HepG2 (cell line): ENCODE measurements around the gene C5orf52. TPM values are rescaled to one million over a fixed set of nuclear protein-coding genes. Genes with fewer than 3 reads are reported as not detected.
"Not testable (repeated sequence)": the region's sequence is repeated elsewhere in the genome, so short reads cannot be mapped to it uniquely, and the experiment has no call there.

Experiments
- ATAC-seq: fragments of 200-7000 bp; cut with Tn5 transposase; 3 replicates; pipeline ENCODE4 v1.9.1; 2020; ENCODE audit warnings: mild to moderate bottlenecking, moderate library complexity
- BruUV-seq: library from RNA; stranded (reverse); fragments of 400-500 nt; replicated peaks from 2 replicates; lab custom pipeline; 2021; lab: Mats Ljungman, UMichigan
- CTCF ChIA-PET: fragments of 300-600 bp; formaldehyde crosslinking; extraction: SDS; loops from one replicate; lab custom pipeline; 2021; ENCODE audit warnings: low total read pairs, inconsistent platforms, low intra/inter-chr PET ratio; lab: Yijun Ruan, JAX
- POLR2A ChIA-PET: fragments of 350-600 bp; sonication (Branson Sonifier 250); formaldehyde crosslinking; loops from one replicate; lab custom pipeline; 2020; ENCODE audit warnings: antibody characterized with exemption, inconsistent platforms; lab: Yijun Ruan, JAX
- DNase-seq: peaks from one replicate; pipeline ENCODE4 v3.0.0-alpha.2; 2015; ENCODE audit warnings: low spot score
- FAIRE-seq: peaks from 3 replicates; lab custom pipeline; 2011; peaks lifted over from hg19 to GRCh38; lab: Jason Lieb, UNC
- H2AFZ ChIP-seq: one replicate; pipeline ENCODE4 v1.6.1; 2011; ENCODE audit warnings: low read length, inconsistent platforms
- H3K27ac ChIP-seq: fragments of 300-600 bp; 3 replicates; pipeline ENCODE4 v1.8.0; 2011; ENCODE audit warnings: mixed run types, mild to moderate bottlenecking, mixed read lengths, low read length, inconsistent platforms; ENCODE audit not compliant: insufficient read depth; ENCODE audit errors: extremely low read length
- H3K27me3 ChIP-seq, 2 experiments: fragments of 200-600 bp in 1 of 2; 2 replicates in 1 of 2; 3 replicates in 1 of 2; pipeline versions ENCODE4 v1.6.0 to v1.8.0; 2011; ENCODE audit warnings: low read length in 2 of 2, mild to moderate bottlenecking in 2 of 2, moderate library complexity in 2 of 2, inconsistent platforms in 1 of 2; ENCODE audit not compliant: insufficient read depth in 2 of 2, control insufficient read depth in 1 of 2
- H3K36me3 ChIP-seq, 2 experiments: fragments of 200-600 bp in 1 of 2; replicated peaks in 1 of 2; 2 replicates in 1 of 2; 3 replicates in 1 of 2; pipeline versions ENCODE4 v1.5.1 to v1.8.0; 2011; ENCODE audit warnings: low read length in 2 of 2, inconsistent platforms in 1 of 2; ENCODE audit not compliant: insufficient read depth in 2 of 2, control insufficient read depth in 1 of 2
- H3K4me1 ChIP-seq: 2 replicates; pipeline ENCODE4 v1.5.1; 2012; ENCODE audit warnings: low read length, inconsistent platforms; ENCODE audit not compliant: insufficient read depth
- H3K4me2 ChIP-seq: 2 replicates; pipeline ENCODE4 v1.6.0; 2011; ENCODE audit warnings: low read depth, low read length, inconsistent platforms
- H3K4me3 ChIP-seq, 3 experiments: fragments of 200-600 bp in 1 of 3; sonication (generic), shearing (Covaris generic) in 1 of 3; replicated peaks in 1 of 3; 2 replicates each; pipeline ENCODE4 v1.5.1; 2011 to 2016; ENCODE audit warnings: low read length in 3 of 3, inconsistent platforms in 2 of 3, low read depth in 2 of 3, mild to moderate bottlenecking in 2 of 3, control low read depth in 1 of 3, mixed read lengths in 1 of 3; ENCODE audit not compliant: insufficient read depth in 1 of 3
- H3K79me2 ChIP-seq: one replicate; pipeline ENCODE4 v1.6.1; 2011; ENCODE audit warnings: low read length, inconsistent platforms; ENCODE audit not compliant: insufficient read depth
- H3K9ac ChIP-seq: 2 replicates; pipeline ENCODE4 v1.6.0; 2011; ENCODE audit warnings: mild to moderate bottlenecking, low read depth, low read length, inconsistent platforms; ENCODE audit not compliant: insufficient read depth
- H3K9me3 ChIP-seq: 2 replicates; pipeline ENCODE4 v1.5.1; 2012; ENCODE audit warnings: mild to moderate bottlenecking, low read length
- H4K20me1 ChIP-seq: 2 replicates; pipeline ENCODE4 v1.6.0; 2011; ENCODE audit warnings: inconsistent platforms, mild to moderate bottlenecking, low read length, moderate library complexity; ENCODE audit not compliant: insufficient read depth
- ARNT ChIP-seq: fragments of 450-650 bp; IDR thresholded peaks from 2 replicates; pipeline ENCODE4 v1.6.1; 2017
- HNF4A ChIP-seq: sonication (generic); formaldehyde crosslinking; IDR thresholded peaks from 2 replicates; pipeline ENCODE4 v1.4.0; 2020; ENCODE audit warnings: missing genetic modification reagents
- HNF4G ChIP-seq, 2 experiments: sonication (generic) in 1 of 2; formaldehyde crosslinking in 1 of 2; IDR thresholded peaks; 2 replicates each; pipeline versions ENCODE4 v1.4.0 to v1.6.1; 2011 to 2020; ENCODE audit warnings: borderline replicate concordance in 2 of 2, low read depth in 2 of 2, mild to moderate bottlenecking in 2 of 2, low read length in 1 of 2, missing genetic modification reagents in 1 of 2, moderate library complexity in 1 of 2
- KDM2A ChIP-seq: sonication (generic); formaldehyde crosslinking; IDR thresholded peaks from 2 replicates; pipeline ENCODE4 v1.4.0; 2020; ENCODE audit warnings: low read depth, missing genetic modification reagents, borderline replicate concordance
- ZNF205 ChIP-seq: IDR thresholded peaks from 2 replicates; pipeline ENCODE4 v1.6.1; 2018; ENCODE audit warnings: missing biosample characterization, missing genetic modification reagents
- ZNF558 ChIP-seq: sonication (generic); formaldehyde crosslinking; IDR thresholded peaks from 2 replicates; pipeline ENCODE4 v1.9.0; 2022; ENCODE audit warnings: mild to moderate bottlenecking, missing genetic modification reagents, borderline replicate concordance
- WGBS: methylation state at CpG from one replicate; pipeline ENCODE4 v1.1.6; 2017; ENCODE audit warnings: low lambda C conversion rate; 5-methylcytosine and 5-hydroxymethylcytosine counted together
- in situ Hi-C: cut with HindIII; loops from 2 replicates; pipeline ENCODE4 v1.10.0; 2017; ENCODE audit warnings: low pct_unique_long_range_greater_than_20kb; ENCODE audit not compliant: extremely low pct_ligation_motif_present
- intact Hi-C: fragments of 100-400 bp; cut with micrococcal nuclease; formaldehyde crosslinking; loops from one replicate; pipeline ENCODE4 v1.10.0; 2022; ENCODE audit not compliant: unreplicated experiment
- polyA plus RNA-seq, 8 experiments: library from polyadenylated mRNA; depleted of rRNA in 3 of 8; stranded (reverse) in 7 of 8; unstranded in 1 of 8; fragments of >200 nt; fragmentation: Illumina TruSeq in 4 of 8; extraction: Trizol in 4 of 8; gene quantifications; 2 replicates each; pipeline versions ENCODE4 v1.2.1 to v1.2.3, GENCODE V29; 2011 to 2016; ENCODE audit warnings: low read depth in 4 of 8, missing spikeins in 1 of 8, mixed read lengths in 1 of 8; ENCODE audit not compliant: insufficient read depth in 1 of 8
- total RNA-seq, 5 experiments: library from RNA; depleted of rRNA; stranded (reverse); fragments of >200 nt; fragmentation: Illumina TruSeq; extraction: Trizol; gene quantifications; 2 replicates each; pipeline ENCODE4 v1.2.3, GENCODE V29; 2016; ENCODE audit warnings: low read depth in 1 of 5

Gene C5orf52
- total and polyA plus RNA-seq, 2 of the 13 experiments (the other 11 are each of a cell fraction or from before 2014, with no cell fraction given) = not detected

- no TSS peak for BruUV-seq
- no peak overlapping the region for H3K4me3 ChIP-seq
- H3K4me1 ChIP-seq = peaks cover 14% of the 10 kb centered on the region
- 10% methylated on average over 3 of the region's 3 CpGs for WGBS
- DNase-seq (no peak), ATAC-seq (no peak), FAIRE-seq (no peak)
- no peak overlapping the region for H3K4me2 ChIP-seq
- no peaks in the 10 kb centered on the region for H3K36me3 ChIP-seq
- no peaks in the 10 kb centered on the region for H3K79me2 ChIP-seq
- no peak for TF ChIP-seq KDM2A (CRISPR knock-in tag)
- TF ChIP-seq ZNF558 (CRISPR knock-in tag) = no peak
- no peak for TF ChIP-seq ZNF205 (CRISPR knock-in tag)
- TF ChIP-seq ARNT = no peak
- no peak for TF ChIP-seq HNF4G (IDR thresholded peaks at IDR 0.05; ENCODE audit: borderline replicate concordance, low read depth, low read length)
- TF ChIP-seq HNF4G (CRISPR knock-in tag; IDR thresholded peaks at IDR 0.05; ENCODE audit: borderline replicate concordance, low read depth) = no peak
- intact Hi-C loops (no loop called here), in situ Hi-C loops (no loop called here)
- ChIA-PET CTCF (no interaction called here), POLR2A (no interaction called here)
- H3K9ac ChIP-seq = no peak overlapping the region
- H4K20me1 ChIP-seq = no peaks in the 10 kb centered on the region
- no peaks in the 10 kb centered on the region for H3K27me3 ChIP-seq
- no peak overlapping the region for H2AFZ ChIP-seq
- no peak overlapping the region for H3K27ac ChIP-seq
- H3K9me3 ChIP-seq = no peaks in the 10 kb centered on the region
These were observed 10.9 kb downstream of the C5orf52 start for GRCh38 chr5:157682257-157682656.

GRCh38 chr5:157686276-157687197, 15.2 kb downstream of the C5orf52 start:
- peak; percentile 32; the same call in 2 of the 3 replicates for ATAC-seq
- CTCF ChIA-PET, H3K9ac ChIP-seq, H3K79me2 ChIP-seq, H3K27ac ChIP-seq, BruUV-seq, H4K20me1 ChIP-seq, H3K27me3 ChIP-seq, FAIRE-seq, in situ Hi-C loops, DNase-seq, H3K9me3 ChIP-seq, POLR2A ChIA-PET, intact Hi-C loops, H3K4me3 ChIP-seq, H2AFZ ChIP-seq, H3K36me3 ChIP-seq: not testable (repeated sequence)
- peak overlapping the region; percentile 37; the same call in 1 of the 2 replicates for H3K4me2 ChIP-seq
- peaks cover 17% of the 10 kb centered on the region for H3K4me1 ChIP-seq
- TF ChIP-seq HNF4A (CRISPR knock-in tag) = 0 out of 2 replicates have a peak, but pooled peaks have one; percentile 9
- WGBS = 61% methylated on average over 14 of the region's 14 CpGs
